GM19395 (cell line): ENCODE results near the gene ANTXR1.

Source experiments
- ATAC-seq: cut with Tn5 transposase; IDR thresholded peaks from one replicate; pipeline ENCODE4 v1.9.1; 2021; ENCODE audit warnings: mild to moderate bottlenecking, moderate library complexity; ENCODE audit not compliant: unreplicated experiment

Gene ANTXR1

DNA sequence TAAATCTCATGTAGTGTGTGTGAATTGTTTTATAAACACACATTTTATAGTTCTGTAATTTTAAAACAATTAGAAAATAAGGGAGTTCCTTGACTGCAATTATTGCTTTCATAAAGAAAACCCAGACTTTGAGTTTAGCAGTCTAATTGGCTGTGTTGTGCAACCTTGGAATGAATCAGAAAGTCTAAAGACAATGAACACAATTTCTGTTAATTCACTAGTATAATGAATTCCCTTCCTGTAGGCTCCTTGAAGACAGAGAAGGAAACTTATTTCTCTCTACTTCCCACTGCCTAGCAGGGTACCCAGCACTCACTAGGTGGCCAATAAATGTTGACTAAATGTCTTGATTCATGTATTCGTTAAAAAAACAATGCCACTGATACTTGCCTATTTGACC is 79.9 kb downstream of the ANTXR1 start:
- ATAC-seq, result no peak

DNA sequence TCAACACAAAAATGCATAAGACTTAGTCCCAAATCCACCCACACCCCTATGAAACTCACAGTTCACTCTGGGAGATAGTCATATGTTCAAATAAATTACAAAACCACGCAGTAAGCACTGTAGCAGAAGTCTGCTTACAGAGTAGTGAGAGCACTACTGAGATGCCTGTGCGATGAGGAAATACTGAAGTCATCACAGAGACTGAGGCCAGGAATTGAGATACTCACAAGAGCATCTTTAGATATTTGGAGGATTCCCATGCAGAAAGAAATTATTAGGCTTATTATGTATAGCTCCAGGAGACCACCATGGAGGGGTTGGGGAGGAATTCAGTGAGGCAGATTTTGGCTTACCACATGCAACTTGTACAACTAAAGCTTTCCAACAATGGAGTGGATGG is 82.3 kb downstream of the ANTXR1 start:
- ATAC-seq, result no peak

DNA sequence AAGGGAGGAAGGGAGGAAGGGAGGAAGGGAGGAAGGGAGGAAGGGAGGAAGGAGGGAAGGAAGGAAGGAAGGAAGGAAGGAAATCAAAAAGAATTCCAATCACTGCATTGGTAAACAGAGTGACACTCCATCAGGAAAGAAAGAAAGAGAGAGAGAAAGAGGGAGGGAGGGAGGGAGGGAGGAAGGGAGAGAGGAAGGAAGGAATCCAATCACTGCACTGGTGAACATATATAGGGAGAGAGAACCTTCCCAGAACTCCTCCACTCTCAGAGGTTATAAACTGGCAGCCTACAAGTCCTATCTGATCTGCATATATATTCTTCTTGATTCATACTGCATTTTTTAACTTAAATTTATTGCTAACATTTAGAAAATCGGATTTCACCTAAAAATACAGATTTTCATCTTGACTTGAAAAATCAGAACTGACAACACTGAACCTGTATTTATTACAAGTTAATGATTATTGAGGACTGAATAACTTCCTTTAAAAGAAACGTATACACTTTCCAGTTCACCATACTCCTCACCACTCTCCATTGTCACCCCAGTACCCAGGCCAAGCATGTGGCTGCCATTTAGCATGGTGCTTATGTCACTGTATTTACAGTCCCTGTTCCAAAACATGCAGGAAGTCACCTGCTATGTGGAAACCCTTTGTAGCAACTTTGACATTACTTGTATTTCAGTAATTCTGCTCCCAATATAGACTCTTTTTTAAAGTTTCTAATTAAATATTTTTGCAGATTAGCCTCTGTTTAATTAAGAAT is 83.5 kb downstream of the ANTXR1 start:
- no peak for ATAC-seq

DNA sequence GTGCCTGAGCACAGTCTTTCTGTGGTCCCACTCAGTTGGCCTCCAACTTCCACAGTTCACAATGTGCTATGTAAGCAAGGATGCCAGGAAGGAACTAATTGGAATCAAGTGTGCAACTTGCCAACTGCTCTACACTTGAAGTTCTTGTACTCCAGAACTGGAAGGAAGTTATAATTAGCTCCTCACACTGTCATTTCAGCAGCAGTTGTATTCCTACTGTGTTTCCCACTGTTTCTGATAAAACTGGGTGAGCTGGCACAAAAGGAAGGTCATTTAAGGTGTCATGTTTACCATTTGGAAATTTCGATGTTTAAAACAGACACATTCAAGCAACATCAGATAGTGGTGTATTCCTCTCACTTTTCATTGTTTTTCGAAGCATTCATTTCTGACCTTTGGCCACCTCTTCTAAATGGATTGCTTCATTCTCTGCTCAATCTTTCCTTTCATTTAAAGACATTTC is 84.2 kb downstream of the ANTXR1 start:
- no peak for ATAC-seq

DNA sequence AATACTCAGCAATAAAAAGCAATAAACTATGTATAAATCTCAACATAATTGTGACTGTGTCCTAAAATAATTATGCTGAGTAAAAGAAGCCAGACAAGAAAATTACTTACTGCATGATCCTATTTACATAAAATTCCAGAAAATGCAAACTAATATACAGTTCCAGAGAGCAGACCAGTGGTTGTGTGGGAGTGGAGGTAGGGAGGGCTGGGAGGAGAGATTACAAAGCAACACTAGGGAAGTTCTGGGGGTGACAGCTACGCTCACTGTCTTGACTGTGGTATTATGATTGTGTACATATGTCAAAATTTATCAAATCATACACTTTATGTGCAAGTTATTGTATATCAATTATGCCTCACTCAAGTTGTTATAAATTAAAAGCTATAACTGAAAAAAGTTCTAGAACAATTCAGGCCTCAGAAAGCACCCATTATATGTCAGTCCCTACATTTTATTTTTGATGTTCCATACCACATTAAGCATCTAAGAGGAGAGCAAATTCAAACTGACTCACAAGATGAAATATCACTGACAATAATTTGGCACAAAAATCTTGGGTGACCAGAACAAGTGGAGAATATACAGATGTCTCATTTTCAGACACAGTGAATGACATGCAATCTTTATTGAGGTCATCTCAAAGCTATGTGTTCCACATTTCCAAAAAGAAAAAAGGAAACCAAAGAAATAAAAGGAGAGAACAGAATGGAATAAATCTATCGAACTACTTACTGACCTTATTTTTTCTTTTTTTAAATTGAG is 85.1 kb downstream of the ANTXR1 start:
- no peak for ATAC-seq

DNA sequence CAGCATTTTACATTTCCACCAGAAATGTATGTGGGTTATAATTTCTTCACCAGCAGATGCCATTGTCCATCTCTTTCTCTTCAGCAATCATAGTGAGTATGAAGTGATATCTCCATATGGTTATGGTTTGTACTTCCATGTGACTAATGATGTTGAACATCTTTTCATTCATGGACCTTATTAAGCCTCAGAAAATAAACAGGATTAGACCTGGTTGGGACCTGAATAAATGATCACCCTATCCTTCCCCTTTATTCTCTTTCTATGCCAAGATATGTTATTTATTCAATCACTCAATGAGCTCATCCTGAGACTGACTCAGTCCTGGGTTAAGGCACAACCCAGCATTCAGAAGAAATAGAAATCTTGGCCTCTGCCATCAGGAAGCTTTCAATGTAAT is 86.6 kb downstream of the ANTXR1 start:
- no peak for ATAC-seq

DNA sequence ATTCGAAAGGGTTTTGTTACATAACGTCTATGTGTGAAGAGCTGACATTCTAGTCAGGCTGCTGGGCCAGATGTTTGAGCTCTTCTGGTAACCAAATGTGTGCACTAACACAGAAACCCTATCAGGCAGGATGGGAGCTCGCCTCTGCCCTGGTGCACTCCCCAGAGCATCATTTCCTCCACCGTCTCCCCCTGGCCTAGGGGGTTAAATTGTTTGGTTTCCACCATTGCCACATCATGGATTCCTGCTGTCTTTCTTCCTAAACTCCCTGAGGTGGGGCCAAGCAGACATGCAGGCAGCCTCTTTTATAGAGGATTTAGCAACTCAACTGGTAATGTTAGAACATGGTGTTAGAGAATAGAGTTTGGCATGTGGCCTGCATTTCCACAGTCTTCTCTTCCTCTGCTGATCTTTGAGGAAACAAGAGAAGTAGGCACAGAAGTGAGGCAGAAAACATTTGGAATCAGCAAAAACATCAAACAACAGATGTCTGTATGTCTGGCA is 87.3 kb downstream of the ANTXR1 start:
- ATAC-seq, result no peak

DNA sequence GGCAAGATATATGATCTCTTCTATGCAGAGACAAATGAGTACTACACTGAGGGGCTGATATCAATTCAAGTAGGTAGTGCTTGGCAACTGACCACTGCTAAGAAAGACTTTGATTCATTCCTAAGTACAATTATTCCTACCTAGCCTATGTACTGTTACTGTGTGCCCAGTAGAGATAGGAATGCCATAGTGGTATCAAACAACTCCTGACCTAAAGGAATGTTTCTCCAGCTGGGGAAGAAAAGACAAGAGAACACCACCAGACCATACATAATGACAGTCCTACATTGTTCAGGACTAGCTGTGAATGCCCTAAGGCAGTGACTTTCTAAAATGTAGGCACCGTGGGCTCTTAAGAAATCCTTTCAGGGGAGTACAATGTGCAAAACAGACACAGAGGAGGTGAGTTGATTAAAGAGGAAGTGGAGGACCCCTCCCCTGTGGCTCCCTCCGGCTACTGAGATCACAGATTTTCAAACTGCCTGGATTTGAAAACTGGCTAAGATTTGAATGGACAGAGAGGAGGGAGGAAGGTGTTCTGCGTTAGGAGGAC is 89.1 kb downstream of the ANTXR1 start:
- ATAC-seq, result no peak

DNA sequence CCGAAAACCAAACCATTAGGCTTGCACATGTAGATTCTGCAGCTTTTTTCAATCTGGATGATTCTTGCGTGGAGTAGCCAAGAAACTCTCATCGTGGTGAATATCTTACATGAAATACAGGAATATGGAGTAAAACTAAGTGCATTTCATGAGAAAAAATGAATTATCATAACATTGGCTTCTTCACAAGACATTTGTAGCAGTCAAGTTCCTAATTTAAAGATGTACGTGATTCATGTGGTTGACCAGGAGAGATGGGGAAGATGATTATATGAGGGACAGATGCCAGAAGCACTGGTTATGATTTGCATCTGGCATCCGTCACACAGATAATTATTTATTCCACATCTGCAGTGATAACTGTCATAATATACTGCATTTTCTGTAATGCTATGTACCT is 90.4 kb downstream of the ANTXR1 start:
- no peak for ATAC-seq

DNA sequence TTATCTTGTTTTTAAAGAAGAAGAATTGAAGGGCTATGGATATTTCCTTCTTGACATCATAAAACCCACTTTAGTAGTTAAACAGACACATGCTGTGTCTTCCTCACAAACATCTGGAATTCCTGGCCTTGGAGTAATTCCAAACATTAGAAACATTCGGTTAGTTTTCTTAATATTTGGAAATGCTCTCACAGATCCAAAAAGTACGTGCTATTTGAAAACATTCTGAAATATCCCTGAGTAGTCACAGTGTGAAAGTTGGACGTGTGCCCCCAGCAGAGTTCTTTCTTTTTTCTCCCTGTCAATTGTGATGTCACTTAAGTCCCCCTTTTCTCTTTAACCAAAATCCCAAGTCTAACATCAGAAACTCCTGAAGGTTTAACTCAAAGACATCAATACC is 91.3 kb downstream of the ANTXR1 start:
- ATAC-seq, result no peak

DNA sequence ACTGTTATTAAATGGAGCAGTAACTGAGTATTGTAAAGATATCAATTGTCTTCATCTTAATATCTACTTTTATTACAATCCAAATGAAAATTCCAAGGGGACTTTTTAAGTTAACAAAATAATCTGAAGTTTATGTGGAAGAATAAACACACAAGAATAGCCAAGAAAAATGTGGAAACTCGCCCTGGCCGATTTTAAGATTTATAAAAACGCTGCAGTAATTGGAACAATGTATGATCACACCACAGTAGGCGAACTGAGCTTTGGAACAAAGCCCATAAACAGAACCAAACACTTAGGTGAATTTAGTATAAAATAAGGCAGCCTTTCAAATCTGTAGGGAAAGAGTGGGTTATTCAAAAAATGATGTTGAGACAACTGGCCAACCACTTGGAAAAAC is 96.3 kb downstream of the ANTXR1 start:
- ATAC-seq, result no peak

DNA sequence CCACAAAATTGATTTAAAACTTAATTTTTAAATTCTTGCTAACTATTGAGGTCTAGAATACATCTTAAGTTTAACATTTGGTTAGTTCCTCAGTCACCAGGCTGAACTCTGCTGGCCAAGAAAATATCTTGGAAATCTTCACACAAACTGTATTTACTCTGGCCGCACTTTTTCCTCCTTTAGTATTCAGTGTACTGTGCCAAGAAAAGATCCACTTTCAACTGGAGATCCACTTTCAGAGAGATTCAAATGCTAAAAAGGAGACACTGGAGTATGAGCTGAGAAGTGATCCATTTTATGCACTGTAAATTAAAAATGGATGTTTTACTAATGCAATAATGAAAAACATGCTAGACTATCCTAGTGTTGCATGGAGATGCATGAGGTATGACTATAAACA is 98.1 kb downstream of the ANTXR1 start:
- no peak for ATAC-seq

DNA sequence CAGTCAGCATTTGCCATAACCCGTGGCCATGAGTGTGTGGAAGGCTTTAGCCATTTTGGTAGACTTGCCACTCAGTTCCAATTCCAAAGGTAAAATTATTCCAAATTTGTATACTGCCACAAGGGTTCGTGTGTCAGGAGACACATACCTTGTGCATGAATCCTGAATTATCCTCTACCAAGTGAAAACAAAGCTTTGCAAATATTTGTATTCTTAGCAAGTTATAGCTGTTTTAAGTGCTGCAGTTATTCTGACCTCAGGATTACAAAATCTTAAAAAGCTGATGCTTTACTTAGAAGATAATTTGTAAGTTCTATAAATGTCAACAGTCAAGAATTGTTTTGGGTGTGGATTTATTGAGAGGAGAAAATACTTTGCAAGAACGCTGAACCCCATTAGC is 100.6 kb downstream of the ANTXR1 start:
- no peak for ATAC-seq

DNA sequence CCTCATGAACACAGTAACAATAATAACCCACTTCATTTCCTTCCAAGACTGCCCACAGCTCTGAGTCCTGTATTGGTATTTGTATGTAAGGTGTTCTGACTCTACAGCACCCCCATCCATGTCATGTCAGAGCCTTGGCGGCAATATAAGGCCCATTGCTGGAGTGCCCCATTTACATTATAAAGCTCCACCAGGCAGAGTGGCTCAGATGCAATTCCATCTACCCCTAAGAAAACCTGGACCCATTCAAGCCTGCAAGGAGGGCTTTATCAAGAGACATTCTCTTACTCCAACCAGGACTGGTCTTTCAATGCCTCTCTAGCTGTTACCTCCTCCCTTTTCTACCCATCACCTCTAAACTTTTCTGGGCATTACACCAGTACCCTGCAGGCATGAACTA is 101.6 kb downstream of the ANTXR1 start:
- no peak for ATAC-seq

DNA sequence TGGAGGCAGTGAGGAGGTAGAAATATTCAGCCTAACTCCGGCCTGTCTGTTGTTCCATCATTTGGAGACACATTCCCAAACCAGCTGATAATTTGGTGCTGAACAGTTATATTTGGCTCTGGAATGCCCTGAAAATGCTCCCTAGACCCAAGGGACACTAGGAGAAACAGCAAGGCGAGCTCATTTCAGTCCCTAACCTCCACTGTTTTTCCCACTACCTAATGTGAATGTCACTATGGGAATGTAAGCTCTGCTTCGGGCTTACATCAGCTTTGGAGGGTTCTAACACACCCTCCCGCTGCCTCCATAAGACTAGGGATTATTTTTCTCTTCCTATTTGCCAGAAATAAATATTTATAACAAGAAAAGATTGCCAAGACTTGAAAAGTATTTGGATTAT is 103.5 kb downstream of the ANTXR1 start:
- ATAC-seq, result no peak

DNA sequence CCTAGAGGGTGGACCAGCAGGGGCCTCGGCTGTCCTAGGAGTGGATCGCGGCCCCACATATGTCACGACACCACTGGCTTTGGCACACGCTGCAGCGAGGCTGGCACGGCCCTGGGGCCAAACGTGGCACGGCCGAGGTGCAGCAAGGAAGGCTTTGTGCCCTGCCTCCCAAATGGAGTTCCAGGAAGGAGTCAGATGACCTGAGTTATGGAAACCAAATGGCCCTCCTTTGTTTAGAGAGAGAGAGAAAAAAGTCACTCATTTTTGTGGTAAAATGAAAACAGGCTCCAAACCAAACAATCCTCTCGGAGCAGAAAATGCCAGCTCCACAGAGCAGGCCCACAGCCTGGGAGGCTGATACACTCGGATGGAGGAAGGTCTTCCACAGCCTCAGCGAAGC is 105.6 kb downstream of the ANTXR1 start:
- ATAC-seq, result no peak

DNA sequence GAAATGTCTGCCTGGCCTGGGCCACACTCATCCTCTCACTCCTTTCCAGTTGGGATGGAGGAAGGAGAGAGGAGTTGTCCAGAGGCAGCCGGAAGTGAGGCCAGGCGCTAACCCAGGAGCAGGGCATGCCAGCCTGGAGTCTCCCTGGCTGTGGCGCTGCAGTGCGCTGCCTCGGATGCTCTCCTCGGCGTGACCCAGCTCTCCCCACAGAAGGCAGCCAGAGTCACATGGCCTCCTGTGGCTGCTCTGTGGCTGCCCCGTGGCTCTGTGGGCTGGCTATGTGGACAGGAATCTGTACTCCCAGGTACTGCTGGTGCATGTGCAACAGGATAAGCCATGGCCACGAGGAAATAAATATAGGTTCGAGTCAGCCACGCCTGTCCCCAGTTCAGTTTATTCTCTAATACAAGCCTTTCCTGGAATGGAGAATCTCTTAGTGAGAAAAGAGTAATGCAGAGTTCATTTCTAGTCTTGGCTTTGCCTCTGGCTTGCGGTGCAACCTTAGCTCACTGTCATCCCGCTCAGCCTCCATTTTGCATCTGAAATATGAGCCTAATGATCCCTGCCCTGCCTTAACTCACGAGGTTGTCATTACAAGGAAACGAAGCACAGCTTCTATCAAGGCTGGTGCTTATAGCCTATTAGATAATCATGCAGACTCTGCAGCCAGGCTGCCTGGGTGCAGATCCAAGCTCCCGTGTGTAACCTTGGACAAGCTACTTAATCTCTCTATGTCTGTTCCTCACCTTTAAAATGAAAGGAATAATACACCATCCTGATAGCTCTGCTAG is 106.3 kb downstream of the ANTXR1 start:
- ATAC-seq, result no peak

DNA sequence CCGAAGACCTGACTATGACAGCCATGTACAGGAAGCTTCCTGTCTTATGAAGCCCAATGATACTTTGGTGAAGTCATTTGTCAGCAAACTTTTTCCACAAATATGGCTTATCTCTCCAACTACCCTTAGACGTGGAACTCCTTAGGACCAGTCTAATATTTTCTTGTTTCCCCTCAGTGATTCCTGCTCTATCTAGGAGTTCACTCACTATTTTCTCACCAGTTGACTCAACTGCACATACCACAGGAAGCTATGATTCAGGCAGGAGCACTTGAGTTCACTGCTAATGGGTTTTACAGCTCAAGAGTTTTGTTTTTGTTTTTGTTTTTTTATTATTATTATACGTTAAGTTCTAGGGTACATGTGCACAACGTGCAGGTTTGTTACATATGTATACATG is 109.3 kb downstream of the ANTXR1 start:
- ATAC-seq, result no peak

DNA sequence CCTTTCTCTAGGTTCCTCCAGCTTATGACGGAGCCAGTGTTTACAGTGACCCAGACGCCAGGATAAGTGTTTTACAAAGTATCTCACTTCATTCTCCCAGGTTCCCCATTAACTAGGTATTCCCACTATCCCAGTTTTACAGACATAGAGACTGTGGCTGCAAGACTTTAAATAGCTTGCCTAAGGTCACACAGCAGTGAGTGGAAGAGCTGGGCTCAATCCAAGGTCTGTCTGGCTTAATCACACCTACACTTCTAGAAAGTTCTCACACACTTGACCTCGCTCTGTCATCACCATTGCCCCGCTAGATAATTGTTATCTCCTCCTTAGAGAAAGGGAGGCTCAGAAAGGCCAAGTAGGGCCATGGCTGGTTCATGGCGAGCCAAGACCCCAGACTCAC is 110.2 kb downstream of the ANTXR1 start:
- ATAC-seq, result no peak

DNA sequence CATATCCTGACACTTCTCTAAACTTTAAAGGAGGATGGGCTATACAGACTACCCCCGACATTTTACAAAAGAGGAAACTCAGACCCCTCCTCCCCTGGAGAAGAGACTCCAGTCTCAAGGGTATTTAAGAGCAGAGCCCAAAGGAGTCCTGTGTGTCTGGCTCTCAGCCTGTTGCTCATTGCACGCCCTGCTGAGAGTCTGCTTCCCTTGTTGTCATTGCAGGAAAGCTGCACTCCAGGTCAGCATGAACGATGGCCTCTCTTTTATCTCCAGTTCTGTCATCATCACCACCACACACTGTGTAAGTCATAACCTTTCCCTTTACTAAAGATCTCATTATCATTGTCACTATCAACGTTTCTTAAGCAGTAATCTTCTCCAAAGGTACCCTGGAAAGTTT is 111.4 kb downstream of the ANTXR1 start:
- no peak for ATAC-seq

DNA sequence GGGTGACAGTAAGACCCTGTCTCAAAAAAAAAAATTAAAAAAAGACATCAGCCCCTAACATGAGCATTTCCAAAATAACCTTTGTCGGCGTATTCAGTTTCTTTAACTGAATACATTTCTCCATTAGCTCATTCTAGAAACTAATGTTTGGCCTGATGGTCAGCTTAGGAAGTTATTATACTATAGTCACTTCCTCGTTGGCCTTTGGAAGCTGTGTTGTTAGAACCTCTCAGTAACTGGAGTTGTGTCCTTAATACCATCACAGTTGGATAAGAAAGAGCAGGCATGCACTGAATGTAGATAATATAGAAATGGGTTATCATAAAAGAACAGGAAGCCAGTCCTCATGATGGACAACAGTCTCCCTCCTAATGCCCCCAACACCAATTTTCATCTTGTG is 112.8 kb downstream of the ANTXR1 start:
- no peak for ATAC-seq
